Renal cortical epithelial cell (primary cell): ENCODE data around the gene BCL11A. TPM values are rescaled to one million over a fixed set of nuclear protein-coding genes. Genes with fewer than 3 reads are reported as not detected.

Experiments used
- DNase-seq: peaks from one replicate; pipeline ENCODE4 v3.0.0-alpha.2; 2011; ENCODE audit warnings: low read depth
- total RNA-seq: library from RNA; depleted of rRNA; stranded (reverse); fragments of >200 nt; gene quantifications from 2 replicates; pipeline ENCODE4 v1.2.3, GENCODE V29; 2014

BCL11A gene
- total RNA-seq, 1 donor from 2014 or later = 0.80 TPM

DNA sequence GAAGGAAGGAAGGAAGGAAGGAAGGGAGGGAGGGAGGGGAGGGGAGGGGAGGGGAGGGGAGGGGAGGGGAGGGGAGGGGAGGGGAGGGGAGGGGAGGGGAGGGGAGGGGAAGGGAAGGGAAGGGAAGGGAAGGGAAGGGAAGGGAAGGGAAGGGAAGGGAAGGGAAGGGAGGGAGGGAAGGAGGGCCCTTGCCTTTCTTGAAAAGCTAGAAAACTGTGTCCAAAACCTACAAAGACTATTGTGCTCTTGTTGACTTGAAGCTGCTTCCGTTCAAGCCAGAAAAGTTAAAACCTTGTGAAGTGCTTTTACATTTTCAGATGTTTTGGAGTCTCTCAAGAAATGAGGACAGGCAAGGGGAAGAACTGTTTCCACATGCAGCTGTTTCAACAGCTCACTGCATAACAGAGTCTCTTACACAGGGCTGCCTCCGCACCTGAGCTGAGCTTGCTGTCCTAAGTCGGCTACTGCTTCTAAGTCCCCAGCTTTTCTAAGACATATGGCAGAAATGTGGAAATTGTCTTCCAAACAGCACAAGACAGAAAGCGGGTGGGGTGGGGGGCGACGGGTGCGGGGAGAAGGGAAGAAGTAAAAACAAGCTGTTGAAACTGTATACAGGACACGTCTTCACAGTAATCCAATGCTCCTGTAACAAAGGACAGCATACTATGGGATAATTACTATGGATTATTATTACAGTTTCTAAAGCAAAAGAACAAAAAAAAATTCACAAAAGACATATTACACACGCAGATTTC, 46.1 kb downstream of the BCL11A start:
- DNase-seq = no peak

DNA sequence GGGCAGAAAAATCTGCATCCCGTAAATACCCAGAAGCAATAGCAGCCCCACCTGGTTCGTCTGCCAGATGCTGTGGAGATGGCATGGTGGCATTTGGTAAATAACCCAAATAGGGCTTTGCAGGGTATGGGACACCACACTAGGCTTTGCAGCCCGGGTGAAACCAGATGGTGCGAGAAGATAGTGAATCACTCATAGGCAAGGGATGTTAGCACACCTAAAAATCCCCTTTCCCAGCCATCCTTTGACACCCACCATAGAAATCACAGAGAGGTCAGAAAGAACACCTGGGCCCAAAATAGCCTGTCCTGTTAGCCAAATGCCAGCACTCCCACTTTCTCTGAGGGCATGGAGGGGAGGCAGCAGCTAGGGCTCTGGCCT, 47.6 kb downstream of the BCL11A start:
- DNase-seq = no peak

DNA sequence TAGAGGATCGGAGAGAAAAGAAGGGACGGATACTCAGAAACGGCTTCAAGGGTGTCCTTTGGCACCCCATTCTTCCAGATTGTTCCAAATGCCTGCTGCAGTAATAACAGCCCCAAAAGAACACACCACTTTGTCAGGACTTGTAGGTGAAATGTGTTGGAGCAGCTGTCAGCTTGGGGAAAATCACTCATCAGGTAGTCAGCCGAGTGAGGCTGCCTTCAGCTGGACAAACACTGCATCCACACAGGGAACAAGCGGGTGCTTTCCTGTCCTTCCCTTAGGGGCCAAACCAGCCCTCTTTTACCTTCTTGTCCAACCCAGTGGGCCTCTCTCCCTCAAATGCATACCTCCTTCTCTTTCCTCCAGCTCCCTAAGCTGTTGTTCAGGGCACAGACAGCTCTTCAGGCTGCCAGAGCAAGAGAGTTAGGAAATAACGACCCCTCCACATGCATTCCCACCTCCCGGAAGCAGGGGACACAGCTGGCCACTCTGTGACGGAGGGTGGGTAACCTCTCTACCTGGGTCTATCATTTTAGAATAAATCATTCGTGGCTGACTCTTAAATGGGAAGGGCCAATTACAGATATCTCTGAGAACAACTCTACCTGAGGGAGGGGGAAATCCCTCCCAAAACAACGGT, 48.1 kb downstream of the BCL11A start:
- no peak for DNase-seq

DNA sequence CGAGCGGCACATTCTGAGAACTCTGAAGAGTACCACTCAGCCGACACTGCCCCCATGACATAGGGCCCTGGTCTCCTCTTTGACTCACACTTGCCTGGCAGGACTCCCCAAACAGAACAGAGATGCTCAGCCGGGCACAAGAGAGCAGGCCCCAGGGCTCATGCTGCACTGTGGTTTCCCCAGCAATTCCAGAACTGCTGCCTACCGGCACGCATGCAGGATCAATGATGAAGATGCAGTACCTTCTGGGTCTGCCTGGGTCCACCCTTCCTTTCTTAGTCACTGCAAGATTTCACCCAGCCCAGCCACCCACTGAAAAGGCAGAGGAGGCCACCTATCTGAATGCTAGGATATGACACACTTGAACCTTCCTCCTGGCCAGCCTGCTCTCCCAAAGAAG, 49.4 kb downstream of the BCL11A start:
- no peak for DNase-seq

GRCh38 chr2:60502144-60502543, 51.3 kb downstream of the BCL11A start:
- no peak for DNase-seq

DNA sequence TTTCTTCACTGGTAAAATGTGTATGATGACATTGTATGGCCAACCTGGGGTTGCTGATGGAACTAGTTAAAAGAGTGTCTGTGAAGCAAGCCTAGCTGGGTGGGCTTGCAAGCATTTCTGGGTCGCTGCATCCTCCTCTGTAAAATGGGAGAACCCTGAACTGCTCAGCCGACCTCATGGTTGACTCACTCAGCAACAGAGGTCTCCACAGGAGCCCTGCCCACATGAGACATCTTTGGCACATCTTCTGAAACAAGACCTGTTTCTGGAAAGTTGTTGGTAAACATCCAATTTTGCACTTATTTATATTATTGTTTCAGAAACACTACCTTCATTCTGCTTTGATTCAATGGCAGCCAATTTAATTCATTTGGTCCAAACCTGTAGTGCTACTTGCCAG, 52.6 kb downstream of the BCL11A start:
- no peak for DNase-seq

- no peak for DNase-seq
Observed at GRCh38 chr2:60499651-60500265, 53.7 kb downstream of the BCL11A start.

DNA sequence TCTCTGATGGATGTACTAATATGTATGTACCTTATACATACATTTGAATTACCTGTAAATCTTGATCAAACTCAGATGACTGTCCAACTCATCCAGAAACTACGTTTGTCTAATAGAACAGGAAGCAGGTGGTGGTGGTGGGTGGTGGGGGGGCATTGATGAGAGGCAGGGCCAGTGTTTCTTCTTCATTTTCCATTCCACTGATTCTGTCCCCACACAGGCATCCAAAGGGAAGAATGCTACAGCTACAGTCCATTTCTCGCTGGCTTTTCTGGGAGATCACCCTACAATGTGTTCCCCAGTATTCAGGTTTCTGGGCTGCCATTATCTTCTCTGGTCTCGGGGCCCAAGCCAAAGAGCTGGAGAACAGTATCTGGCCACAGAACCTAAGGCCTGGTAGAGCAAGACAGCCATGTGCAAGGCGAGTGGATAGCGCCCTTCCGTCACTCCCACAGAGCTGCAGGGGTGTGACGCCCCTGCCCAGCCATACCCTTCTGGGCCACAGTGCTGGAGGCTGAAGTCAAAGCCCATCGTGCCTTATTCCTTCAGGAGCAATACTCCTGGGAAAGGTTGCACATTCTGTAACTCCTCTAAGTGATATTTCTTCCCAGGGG, 54.5 kb downstream of the BCL11A start:
- DNase-seq = no peak

DNA sequence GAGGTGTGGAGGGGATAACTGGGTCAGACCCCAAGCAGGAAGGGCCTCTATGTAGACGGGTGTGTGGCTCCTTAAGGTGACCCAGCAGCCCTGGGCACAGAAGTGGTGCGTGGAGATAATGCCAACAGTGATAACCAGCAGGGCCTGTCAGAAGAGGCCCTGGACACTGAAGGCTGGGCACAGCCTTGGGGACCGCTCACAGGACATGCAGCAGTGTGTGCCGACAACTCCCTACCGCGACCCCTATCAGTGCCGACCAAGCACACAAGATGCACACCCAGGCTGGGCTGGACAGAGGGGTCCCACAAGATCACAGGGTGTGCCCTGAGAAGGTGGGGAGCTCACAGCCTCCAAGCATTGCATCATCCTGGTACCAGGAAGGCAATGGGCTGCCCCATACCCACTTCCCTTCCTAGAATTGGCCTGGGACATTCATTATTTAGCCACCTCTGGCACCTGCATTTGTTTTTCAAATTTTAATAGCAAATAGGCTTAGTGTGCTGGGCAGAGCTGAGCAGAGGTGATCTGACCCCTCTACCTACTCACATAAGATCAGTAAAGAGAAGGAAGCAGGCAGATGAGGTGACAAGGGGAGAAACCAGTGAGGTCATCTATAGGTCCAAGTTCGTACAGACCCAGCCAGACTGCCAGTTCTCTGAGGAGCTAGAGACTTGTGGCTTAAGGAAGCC, 55.2 kb downstream of the BCL11A start:
- no peak for DNase-seq

DNA sequence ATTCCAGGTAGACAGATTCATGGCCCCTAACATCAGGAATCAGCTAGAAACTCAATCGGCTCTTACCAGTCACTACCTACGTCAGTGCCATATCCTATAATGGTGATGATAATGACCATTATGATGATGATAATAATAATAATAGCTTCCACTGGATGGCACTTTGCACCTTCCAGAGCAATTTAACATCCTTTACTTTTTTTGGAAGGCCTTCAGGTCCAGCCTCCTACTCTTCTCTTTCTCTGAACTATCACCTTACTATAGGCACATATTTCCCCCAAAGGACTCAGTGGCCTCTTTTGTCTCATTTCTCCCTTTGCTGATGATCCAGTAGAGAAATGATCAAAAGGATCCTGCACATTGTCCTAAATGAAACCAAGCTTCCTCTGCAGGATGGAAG, 56.0 kb downstream of the BCL11A start:
- DNase-seq = no peak

DNA sequence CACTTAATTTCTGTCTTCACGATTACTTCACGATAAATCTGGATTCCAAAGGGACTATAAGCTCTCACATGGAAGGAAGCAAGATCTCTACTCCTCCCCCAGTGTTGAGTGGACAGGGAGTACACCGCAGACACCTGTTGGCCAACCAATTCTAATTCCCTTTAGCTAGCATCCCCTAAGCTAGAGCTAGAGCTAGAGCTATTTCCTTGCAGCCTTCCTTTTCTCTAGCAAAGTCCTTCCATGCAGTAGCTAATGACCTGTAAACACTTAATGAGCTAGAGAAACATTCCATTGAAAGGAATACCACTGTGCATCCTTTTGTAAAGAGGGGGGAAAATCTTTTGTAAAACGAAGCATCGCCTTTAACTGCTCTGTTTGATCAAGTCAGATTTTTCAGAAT, 56.5 kb downstream of the BCL11A start:
- DNase-seq = no peak

- no peak for DNase-seq
Observed at GRCh38 chr2:60496475-60496874, 57.0 kb downstream of the BCL11A start.

DNA sequence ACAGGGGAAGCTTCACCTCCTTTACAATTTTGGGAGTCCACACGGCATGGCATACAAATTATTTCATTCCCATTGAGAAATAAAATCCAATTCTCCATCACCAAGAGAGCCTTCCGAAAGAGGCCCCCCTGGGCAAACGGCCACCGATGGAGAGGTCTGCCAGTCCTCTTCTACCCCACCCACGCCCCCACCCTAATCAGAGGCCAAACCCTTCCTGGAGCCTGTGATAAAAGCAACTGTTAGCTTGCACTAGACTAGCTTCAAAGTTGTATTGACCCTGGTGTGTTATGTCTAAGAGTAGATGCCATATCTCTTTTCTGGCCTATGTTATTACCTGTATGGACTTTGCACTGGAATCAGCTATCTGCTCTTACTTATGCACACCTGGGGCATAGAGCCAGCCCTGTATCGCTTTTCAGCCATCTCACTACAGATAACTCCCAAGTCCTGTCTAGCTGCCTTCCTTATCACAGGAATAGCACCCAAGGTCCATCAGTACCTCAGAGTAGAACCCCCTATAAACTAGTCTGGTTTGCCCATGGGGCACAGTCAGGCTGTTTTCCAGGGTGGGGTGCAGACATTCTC, 58.3 kb downstream of the BCL11A start:
- DNase-seq = no peak

- no peak for DNase-seq
Observed at GRCh38 chr2:60493804-60494387, 59.6 kb downstream of the BCL11A start.

DNA sequence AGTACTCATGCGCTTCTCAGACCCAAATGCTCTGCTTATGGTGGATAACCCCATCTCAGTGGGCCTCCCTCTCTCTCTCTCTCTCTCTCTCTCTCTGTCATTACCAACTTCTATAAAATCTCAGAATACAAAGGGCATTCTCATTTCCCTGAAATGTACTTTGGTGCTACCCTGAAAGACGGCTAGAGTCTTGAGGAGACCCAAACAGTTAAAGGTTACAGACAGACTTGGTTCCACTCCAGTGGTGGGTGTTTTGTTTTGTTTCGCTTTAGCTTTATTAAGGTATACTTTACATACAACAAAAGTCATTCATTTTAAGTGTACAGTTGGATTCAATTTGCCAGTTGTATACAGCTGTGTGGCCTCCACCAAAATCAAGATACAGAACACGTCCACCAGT, 60.9 kb downstream of the BCL11A start:
- DNase-seq = no peak

DNA sequence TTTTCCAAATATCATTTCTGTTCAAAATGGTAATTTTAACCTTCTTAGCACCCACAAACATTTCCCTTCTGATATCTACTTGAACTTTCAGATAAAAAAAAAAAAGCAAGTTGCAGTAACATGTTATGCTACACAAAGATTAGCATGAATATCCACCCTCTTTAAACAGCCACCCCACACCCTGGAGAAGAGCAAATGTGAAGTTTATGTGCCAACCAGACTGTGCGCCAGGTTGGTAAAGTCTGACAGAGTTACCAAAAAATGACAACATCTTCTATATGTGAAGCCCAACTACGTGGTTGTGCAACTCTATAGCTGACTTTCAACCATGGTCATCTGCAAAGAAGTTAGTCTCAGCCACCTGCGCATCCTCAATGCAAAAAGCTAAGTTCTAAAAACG, 62.6 kb downstream of the BCL11A start:
- DNase-seq = no peak

DNA sequence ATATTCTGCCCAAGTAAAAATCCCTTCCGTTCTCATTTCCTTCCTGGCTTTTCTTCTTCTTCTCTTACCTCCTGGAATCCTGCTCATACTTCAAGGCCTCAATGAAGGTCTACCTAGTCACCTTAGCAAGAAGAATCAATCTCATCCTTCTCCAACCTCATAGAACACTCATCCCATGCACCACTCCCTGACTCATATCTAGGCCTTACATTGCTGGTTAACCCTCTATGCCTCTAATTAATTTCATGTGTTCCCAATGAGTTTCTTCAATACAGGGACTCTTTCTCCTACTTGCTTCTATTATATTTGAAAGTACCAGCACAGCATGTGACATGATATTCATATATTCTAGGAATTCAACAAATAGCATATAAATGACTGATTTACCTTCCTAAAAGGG, 63.0 kb downstream of the BCL11A start:
- DNase-seq = no peak

DNA sequence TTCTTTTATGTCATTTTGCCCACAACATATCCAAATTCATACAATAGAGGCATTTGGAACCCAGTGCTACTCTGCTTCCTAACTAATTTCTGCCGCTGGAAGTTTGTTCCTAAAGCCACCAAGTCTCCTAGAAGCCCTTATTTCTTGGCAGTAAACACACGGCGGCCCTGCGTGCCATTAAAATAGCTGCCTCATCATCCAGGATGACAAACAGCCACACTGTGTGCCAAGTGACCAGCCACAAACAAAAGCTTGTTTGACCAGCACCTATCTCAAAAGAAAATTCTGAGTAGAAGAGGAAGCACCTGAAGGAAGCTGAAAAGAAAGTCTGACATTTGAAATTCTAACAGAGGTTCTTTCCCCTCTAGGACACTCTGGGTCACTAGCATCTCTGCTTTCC, 64.2 kb downstream of the BCL11A start:
- DNase-seq = no peak

- DNase-seq = no peak
Observed at GRCh38 chr2:60488291-60488690, 65.2 kb downstream of the BCL11A start.

DNA sequence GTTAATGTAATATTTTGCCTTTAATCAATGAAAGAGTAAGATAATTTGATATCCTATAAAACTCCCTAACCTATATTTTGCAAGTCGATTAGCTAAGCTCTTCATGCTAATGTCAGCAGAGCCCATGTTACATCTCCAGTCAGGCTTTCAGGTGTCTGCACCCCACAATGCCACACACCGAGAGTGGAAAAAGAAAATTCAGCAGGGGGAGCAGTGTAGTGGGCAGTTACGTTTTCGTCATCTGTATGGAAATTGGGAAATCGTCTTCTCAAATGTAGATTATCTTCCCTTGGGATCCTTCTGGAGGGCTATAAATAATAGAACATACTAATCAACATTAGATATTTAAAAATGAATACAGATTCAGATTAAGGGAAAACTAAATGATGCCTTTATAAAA, 66.3 kb downstream of the BCL11A start:
- no peak for DNase-seq

- no peak for DNase-seq
Observed at GRCh38 chr2:60486551-60486950, 66.9 kb downstream of the BCL11A start.

DNA sequence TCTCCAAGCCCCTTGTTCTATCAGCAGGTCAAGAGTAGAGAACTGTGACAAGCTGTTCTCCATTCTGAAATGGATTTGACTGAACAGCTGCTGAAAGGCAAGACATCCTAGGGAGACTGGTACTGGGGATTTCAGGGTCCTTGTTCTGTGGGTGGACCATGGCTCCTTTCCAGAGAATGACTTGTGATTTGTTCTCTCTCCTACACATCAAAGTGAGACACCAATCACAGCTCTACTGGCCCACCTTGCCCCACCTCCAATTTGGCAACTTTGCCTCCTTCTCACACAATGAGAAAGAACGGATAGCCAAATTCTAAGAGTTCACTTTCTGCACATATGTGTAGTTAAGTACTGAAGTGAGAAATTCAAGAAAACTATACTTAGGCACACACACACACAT, 67.4 kb downstream of the BCL11A start:
- DNase-seq = no peak
